ENCODE measurements around the gene PTPN22. TPM values are rescaled to one million over a fixed set of nuclear protein-coding genes. Genes with fewer than 3 reads are reported as not detected.

PTPN22 gene
- total and polyA plus RNA-seq, 9 of the 15 experiments (the other 6 are each of a cell fraction or from before 2014, with no cell fraction given): 0.45 to 4.6 (median 1.1) TPM

GRCh38 chr1:113812661-113813135, 58.8 kb downstream of the PTPN22 start (continued):
- TF ChIP-seq ZNF766 (CRISPR knock-in tag; conservative IDR thresholded peaks at IDR 0.05) (peak; percentile 63; the same call in 1 of the 2 replicates), FOXM1 (IDR thresholded peaks at IDR 0.05; ENCODE audit: low read depth) (peak; percentile 26; the same call in 1 of the 2 replicates), FOXM1 (CRISPR knock-in tag; IDR thresholded peaks at IDR 0.05; ENCODE audit: low read depth) (no peak), BCL6 (CRISPR knock-in tag; IDR thresholded peaks at IDR 0.05) (no peak), SMARCA4 (IDR thresholded peaks at IDR 0.05) (peak; percentile 43), FOXP4 (CRISPR knock-in tag; IDR thresholded peaks at IDR 0.05; ENCODE audit: borderline replicate concordance) (no peak), RBM14 (IDR thresholded peaks at IDR 0.05; ENCODE audit: borderline replicate concordance, insufficient read depth, low read depth, low read length) (no peak), ZNF318 (IDR thresholded peaks at IDR 0.05; ENCODE audit: borderline replicate concordance in 1 of 2, low read depth in 1 of 2) (0 out of 4 replicates have a peak, but pooled peaks of 1 of the 2 experiments have one; percentile 33), TAF9B (IDR thresholded peaks at IDR 0.05; ENCODE audit: partially characterized antibody) (no peak), CEBPG (CRISPR knock-in tag; IDR thresholded peaks at IDR 0.05) (no peak), CEBPG (tag; conservative IDR thresholded peaks at IDR 0.05 in 1 of 2, IDR thresholded peaks at IDR 0.05 in 1 of 2) (0 out of 4 replicates have a peak, but pooled peaks of 1 of the 2 experiments have one; percentile 26)
- TF ChIP-seq, protein P1, sequence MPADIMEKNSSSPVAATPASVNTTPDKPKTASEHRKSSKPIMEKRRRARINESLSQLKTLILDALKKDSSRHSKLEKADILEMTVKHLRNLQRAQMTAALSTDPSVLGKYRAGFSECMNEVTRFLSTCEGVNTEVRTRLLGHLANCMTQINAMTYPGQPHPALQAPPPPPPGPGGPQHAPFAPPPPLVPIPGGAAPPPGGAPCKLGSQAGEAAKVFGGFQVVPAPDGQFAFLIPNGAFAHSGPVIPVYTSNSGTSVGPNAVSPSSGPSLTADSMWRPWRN (IDR thresholded peaks at IDR 0.05; ENCODE audit: low read depth): 0 out of 2 replicates have a peak, but pooled peaks have one; percentile 53
- TF ChIP-seq, protein P2, sequence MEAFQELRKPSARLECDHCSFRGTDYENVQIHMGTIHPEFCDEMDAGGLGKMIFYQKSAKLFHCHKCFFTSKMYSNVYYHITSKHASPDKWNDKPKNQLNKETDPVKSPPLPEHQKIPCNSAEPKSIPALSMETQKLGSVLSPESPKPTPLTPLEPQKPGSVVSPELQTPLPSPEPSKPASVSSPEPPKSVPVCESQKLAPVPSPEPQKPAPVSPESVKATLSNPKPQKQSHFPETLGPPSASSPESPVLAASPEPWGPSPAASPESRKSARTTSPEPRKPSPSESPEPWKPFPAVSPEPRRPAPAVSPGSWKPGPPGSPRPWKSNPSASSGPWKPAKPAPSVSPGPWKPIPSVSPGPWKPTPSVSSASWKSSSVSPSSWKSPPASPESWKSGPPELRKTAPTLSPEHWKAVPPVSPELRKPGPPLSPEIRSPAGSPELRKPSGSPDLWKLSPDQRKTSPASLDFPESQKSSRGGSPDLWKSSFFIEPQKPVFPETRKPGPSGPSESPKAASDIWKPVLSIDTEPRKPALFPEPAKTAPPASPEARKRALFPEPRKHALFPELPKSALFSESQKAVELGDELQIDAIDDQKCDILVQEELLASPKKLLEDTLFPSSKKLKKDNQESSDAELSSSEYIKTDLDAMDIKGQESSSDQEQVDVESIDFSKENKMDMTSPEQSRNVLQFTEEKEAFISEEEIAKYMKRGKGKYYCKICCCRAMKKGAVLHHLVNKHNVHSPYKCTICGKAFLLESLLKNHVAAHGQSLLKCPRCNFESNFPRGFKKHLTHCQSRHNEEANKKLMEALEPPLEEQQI (IDR thresholded peaks at IDR 0.05): no peak

Data from K562 (cell line).